Sigmoid colon (tissue), 7 donors: ENCODE results near the gene GATD1. TPM values are rescaled to one million over a fixed set of nuclear protein-coding genes. Genes with fewer than 3 reads are reported as not detected.
"Not testable (repeated sequence)": the region's sequence is repeated elsewhere in the genome, so short reads cannot be mapped to it uniquely, and the experiment has no call there.

Source experiments
- DNase-seq: peaks from one replicate; pipeline ENCODE4 v3.0.0-alpha.2; 2019
- H3K27ac ChIP-seq, 4 donors: fragments of 200-600 bp; sonication (generic); one replicate each; pipeline ENCODE4 v1.5.1; 2016 to 2019; ENCODE audit warnings: mild to moderate bottlenecking in 1 of 4
- H3K27me3 ChIP-seq, 3 donors: fragments of 200-600 bp; sonication (generic); one replicate each; pipeline ENCODE4 v1.5.1; 2019; ENCODE audit warnings: mild to moderate bottlenecking in 1 of 3
- H3K36me3 ChIP-seq, 4 donors: fragments of 200-600 bp; sonication (generic); one replicate each; pipeline ENCODE4 v1.5.1; 2016 to 2019
- H3K4me1 ChIP-seq, 4 donors: fragments of 200-600 bp; sonication (generic); one replicate each; pipeline ENCODE4 v1.5.1; 2017 to 2019
- H3K4me3 ChIP-seq, 4 donors: fragments of 200-600 bp; sonication (generic); one replicate each; pipeline ENCODE4 v1.5.1; 2017 to 2019; ENCODE audit warnings: mild to moderate bottlenecking in 2 of 4, moderate library complexity in 1 of 4
- H3K9me3 ChIP-seq, 4 donors: fragments of 200-600 bp in 3 of 4; sonication (generic) in 3 of 4; one replicate each; pipeline versions ENCODE4 v1.5.1 to v1.6.1; 2013 to 2019
- CTCF ChIP-seq, 4 experiments: fragments of 450-650 bp in 3 of 4; fragments of 200-600 bp in 1 of 4; IDR thresholded peaks; one replicate each; pipeline ENCODE4 v1.5.1; 2016 to 2019; ENCODE audit warnings: antibody characterized with exemption in 4 of 4, mild to moderate bottlenecking in 3 of 4, moderate library complexity in 2 of 4
- EP300 ChIP-seq, 4 donors: sonication (generic); formaldehyde crosslinking; IDR thresholded peaks; one replicate each; pipeline ENCODE4 v1.6.1; 2017; ENCODE audit warnings: antibody characterized with exemption in 4 of 4
- POLR2A ChIP-seq, 2 donors: fragments of 450-650 bp; IDR thresholded peaks; one replicate each; pipeline ENCODE4 v1.6.1; 2016; ENCODE audit warnings: antibody characterized with exemption in 2 of 2, mild to moderate bottlenecking in 2 of 2, moderate library complexity in 2 of 2
- POLR2AphosphoS5 ChIP-seq, 4 donors: sonication (generic); formaldehyde crosslinking; IDR thresholded peaks; one replicate each; pipeline ENCODE4 v1.6.1; 2017; ENCODE audit warnings: antibody characterized with exemption in 4 of 4
- WGBS, 2 donors: extraction: QIAGEN DNeasy Blood & Tissue Kit; methylation state at CpG; one replicate each; pipeline ENCODE4 v1.1.7; 2013; 5-methylcytosine and 5-hydroxymethylcytosine counted together
- intact Hi-C: fragments of 100-400 bp; cut with DNase I; formaldehyde crosslinking; loops from one replicate; pipeline ENCODE4 v1.15.1; 2023
- polyA plus RNA-seq, 3 donors: library from polyadenylated mRNA; stranded (reverse); fragments of 200-250 nt; gene quantifications; one replicate each; pipeline ENCODE4 v1.2.3, GENCODE V29; 2013
- total RNA-seq, 4 donors: library from RNA; depleted of rRNA; stranded (reverse); fragments of >200 nt; gene quantifications; one replicate each; pipeline ENCODE4 v1.1.0, GENCODE V29; 2016
- donor health status: healthy with polysubstance abuse.
- donor health status: Bipolar disorder and iron deficiency.
- donor health status: healthy.

GATD1 gene
- total and polyA plus RNA-seq, 7 donors = 6.7 to 55.9 (median 15.7) TPM

GRCh38 chr11:745428-745827 lies 31.9 kb downstream of the GATD1 start:
- Histone ChIP-seq H3K9me3 (no peaks in the 10 kb centered on the region), H3K27ac (no peak overlapping the region), H3K4me3 (no peak overlapping the region), H3K27me3 (peaks cover 0 to 4% (median 0%) of the 10 kb centered on the region in 3 donors), H3K4me1 (peaks cover 0 to 30% (median 22%) of the 10 kb centered on the region in 4 donors), H3K36me3 (no peaks in the 10 kb centered on the region)
- no peak for DNase-seq
- intact Hi-C loops = loop anchor here (5.0 kb wide), 1 partner anchor 52 kb away; the partner anchor contains the start of gene SLC25A22
- TF ChIP-seq CTCF (IDR thresholded peaks at IDR 0.05) (no peak), EP300 (IDR thresholded peaks at IDR 0.05) (no peak), POLR2A (IDR thresholded peaks at IDR 0.05) (no peak), POLR2AphosphoS5 (IDR thresholded peaks at IDR 0.05) (no peak)
- 28 to 40% methylated on average over 1 of the region's 1 CpG for WGBS, 2 donors

- Histone ChIP-seq H3K36me3 (no peaks in the 10 kb centered on the region), H3K4me3 (no peak overlapping the region), H3K9me3 (no peaks in the 10 kb centered on the region), H3K27ac (no peak overlapping the region), H3K27me3 (peaks cover 0 to 4% (median 0%) of the 10 kb centered on the region in 3 donors), H3K4me1 (peaks cover 0 to 9% (median 7%) of the 10 kb centered on the region in 4 donors)
- no peak for TF ChIP-seq POLR2A (IDR thresholded peaks at IDR 0.05)
- no peak for TF ChIP-seq EP300 (IDR thresholded peaks at IDR 0.05)
- TF ChIP-seq POLR2AphosphoS5 (IDR thresholded peaks at IDR 0.05) = no peak
- no peak for TF ChIP-seq CTCF (IDR thresholded peaks at IDR 0.05)
- intact Hi-C loops = no loop called here
- no peak for DNase-seq
- WGBS, 2 donors = 93% methylated on average over 4 of the region's 4 CpGs
Observed at GRCh38 chr11:742571-743201, 34.6 kb downstream of the GATD1 start.

GRCh38 chr11:742156-742546 lies 35.1 kb downstream of the GATD1 start:
- H3K9me3 ChIP-seq = no peaks in the 10 kb centered on the region
- no peak overlapping the region for H3K27ac ChIP-seq
- 60 to 90% methylated on average over 3 of the region's 3 CpGs for WGBS, 2 donors
- peaks cover 0 to 9% (median 7%) of the 10 kb centered on the region in 4 donors for H3K4me1 ChIP-seq
- peaks cover 0 to 4% (median 0%) of the 10 kb centered on the region in 3 donors for H3K27me3 ChIP-seq
- DNase-seq = no peak
- no peak overlapping the region for H3K4me3 ChIP-seq
- no peak for TF ChIP-seq CTCF (IDR thresholded peaks at IDR 0.05)
- no peak for TF ChIP-seq POLR2A (IDR thresholded peaks at IDR 0.05)
- no peak for TF ChIP-seq EP300 (IDR thresholded peaks at IDR 0.05)
- TF ChIP-seq POLR2AphosphoS5 (IDR thresholded peaks at IDR 0.05) = no peak
- intact Hi-C loops = no loop called here
- no peaks in the 10 kb centered on the region for H3K36me3 ChIP-seq

GRCh38 chr11:737899-738298 lies 39.4 kb downstream of the GATD1 start:
- WGBS, 2 donors = 34 to 38% methylated on average over 10 of the region's 10 CpGs
- H3K9me3 ChIP-seq, intact Hi-C loops: not testable (repeated sequence)

GRCh38 chr11:737366-737765 lies 39.9 kb downstream of the GATD1 start:
- no peak for DNase-seq
- H3K9me3 ChIP-seq = no peaks in the 10 kb centered on the region
- H3K27ac ChIP-seq = no peak overlapping the region
- peaks cover 0 to 13% (median 0%) of the 10 kb centered on the region in 3 donors for H3K27me3 ChIP-seq
- WGBS, 2 donors = 32 to 54% methylated on average over 11 of the region's 11 CpGs
- no peak overlapping the region for H3K4me3 ChIP-seq
- TF ChIP-seq CTCF (IDR thresholded peaks at IDR 0.05) (no peak), POLR2AphosphoS5 (IDR thresholded peaks at IDR 0.05) (no peak), EP300 (IDR thresholded peaks at IDR 0.05) (no peak), POLR2A (IDR thresholded peaks at IDR 0.05) (no peak)
- intact Hi-C loops = no loop called here
- no peaks in the 10 kb centered on the region for H3K36me3 ChIP-seq
- H3K4me1 ChIP-seq = no peaks in the 10 kb centered on the region

More at GRCh38 chr11:737899-738298, 39.4 kb downstream of the GATD1 start:
- not testable (repeated sequence) for H3K4me1 ChIP-seq, DNase-seq, H3K4me3 ChIP-seq, H3K36me3 ChIP-seq, H3K27ac ChIP-seq
- H3K27me3 ChIP-seq = peaks cover 0 to 13% (median 0%) of the 10 kb centered on the region in 3 donors

GRCh38 chr11:734541-734940 lies 42.7 kb downstream of the GATD1 start:
- DNase-seq, H3K9me3 ChIP-seq, H3K27ac ChIP-seq, H3K27me3 ChIP-seq, H3K4me1 ChIP-seq, intact Hi-C loops, H3K4me3 ChIP-seq, H3K36me3 ChIP-seq: not testable (repeated sequence)
- 95 to 96% methylated on average over 26 of the region's 26 CpGs for whole genome bisulfite sequencing, 2 donors
